NCI-H128 (cell line): ENCODE data around the gene NAALADL1.

Experiments
- DNase-seq: peaks from one replicate; lab custom pipeline; 2025; ENCODE audit not compliant: unreplicated experiment; lab: John Stamatoyannopoulos, UW

The NAALADL1 gene, protein sequence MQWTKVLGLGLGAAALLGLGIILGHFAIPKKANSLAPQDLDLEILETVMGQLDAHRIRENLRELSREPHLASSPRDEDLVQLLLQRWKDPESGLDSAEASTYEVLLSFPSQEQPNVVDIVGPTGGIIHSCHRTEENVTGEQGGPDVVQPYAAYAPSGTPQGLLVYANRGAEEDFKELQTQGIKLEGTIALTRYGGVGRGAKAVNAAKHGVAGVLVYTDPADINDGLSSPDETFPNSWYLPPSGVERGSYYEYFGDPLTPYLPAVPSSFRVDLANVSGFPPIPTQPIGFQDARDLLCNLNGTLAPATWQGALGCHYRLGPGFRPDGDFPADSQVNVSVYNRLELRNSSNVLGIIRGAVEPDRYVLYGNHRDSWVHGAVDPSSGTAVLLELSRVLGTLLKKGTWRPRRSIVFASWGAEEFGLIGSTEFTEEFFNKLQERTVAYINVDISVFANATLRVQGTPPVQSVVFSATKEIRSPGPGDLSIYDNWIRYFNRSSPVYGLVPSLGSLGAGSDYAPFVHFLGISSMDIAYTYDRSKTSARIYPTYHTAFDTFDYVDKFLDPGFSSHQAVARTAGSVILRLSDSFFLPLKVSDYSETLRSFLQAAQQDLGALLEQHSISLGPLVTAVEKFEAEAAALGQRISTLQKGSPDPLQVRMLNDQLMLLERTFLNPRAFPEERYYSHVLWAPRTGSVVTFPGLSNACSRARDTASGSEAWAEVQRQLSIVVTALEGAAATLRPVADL

DNA sequence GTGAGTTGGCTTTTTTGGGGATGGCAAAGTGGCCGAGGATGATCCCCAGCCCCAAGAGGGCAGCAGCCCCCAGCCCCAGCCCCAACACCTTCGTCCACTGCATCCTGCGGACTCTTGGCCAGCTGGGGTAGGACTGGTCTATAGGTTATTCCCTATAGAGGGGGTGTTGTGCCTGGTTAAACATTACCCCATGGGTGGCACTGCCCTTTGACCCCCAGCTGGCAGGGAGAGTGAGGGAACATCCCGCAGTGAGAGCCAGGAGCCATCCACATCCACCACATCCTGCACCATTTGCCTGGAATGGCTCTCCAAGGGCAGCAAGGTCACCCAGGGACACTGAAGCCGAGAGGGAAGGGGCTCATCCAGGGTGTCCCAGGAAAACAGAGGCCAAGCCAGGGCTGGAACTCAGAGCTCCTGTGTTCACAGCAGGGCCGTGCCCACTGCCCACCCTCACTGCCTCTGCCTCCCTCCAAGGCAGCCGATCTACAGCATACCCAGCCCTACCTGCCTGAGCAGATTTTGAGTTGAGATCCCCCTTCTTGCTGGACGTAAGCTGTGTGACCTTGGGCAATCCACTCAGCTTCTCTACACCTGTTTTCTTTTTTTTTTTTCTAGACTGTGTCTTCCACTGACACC is at the start of gene NAALADL1:
NAALADL1 (minus strand) TSS at position 135 of the 636 bp plus-strand sequence; CDS start at position 103, 32 bp downstream.
- no peak for DNase-seq

DNA sequence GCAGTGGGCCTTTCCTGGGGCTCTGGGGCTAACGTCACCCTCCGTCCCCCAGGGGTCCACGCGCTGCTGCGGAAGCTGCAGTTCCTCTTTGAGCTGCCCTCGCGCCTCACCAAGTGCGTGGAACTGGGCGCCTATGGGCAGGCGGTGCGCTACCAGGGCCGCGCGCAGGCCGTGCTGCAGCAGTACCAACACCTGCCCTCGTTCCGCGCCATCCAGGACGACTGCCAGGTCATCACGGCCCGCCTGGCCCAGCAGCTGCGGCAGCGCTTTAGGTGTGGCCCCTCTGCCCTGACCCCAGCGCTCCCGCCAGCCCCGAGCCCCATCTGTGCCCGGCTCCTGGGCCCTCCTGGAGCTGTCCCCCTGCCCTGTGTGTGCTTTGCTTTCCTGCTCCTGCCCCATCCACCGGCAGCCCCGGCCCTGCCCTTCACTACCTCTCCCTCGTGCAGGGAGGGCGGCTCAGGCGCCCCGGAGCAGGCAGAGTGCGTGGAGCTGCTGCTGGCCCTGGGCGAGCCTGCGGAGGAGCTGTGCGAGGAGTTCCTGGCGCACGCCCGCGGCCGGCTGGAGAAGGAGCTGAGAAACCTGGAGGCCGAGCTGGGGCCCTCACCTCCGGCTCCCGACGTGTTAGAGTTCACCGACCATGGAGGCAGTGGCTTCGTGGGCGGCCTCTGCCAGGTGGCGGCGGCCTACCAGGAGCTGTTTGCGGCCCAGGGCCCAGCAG is 49.6 kb upstream of the NAALADL1 start:
- DNase-seq: no peak

DNA sequence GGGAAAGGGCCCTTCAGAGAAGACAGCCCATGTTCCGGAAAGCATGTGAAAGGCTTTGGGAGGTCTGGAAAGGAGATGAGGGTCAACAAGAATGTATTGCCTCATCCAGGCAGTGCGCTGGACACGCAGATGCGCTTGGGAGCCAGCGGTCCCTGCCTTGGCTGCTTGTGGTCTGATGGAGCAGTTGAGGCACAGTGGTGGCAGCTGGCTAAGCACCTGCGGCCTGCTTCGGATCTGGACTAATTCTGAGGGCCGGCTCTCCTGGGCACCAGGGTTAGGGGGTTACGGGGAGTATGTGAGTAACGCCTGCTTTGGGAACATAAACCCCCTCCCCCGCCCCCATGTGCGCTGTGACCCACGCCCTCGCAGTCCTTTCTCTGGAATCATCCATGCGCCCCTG is 48.7 kb upstream of the NAALADL1 start:
- DNase-seq: no peak

DNA sequence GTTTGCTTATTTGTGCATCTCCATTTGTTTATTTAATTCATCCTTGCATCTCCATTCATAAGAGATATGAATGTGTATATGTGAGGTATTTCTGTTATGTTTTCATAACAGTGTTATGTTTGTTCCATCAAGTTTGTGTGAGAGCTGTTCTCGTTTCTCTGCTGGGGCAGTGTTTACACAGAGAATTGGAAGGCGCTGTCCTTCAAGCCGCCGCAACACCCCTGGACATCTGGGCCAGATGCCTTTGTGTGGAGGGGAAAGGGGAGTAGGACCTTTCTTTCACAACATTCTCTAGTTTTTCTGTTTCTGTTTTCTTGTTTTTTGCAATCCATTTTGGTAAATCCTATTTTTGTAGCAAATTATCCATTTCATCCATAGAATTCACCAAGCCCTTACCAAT is 46.3 kb upstream of the NAALADL1 start:
- no peak for DNase-seq

DNA sequence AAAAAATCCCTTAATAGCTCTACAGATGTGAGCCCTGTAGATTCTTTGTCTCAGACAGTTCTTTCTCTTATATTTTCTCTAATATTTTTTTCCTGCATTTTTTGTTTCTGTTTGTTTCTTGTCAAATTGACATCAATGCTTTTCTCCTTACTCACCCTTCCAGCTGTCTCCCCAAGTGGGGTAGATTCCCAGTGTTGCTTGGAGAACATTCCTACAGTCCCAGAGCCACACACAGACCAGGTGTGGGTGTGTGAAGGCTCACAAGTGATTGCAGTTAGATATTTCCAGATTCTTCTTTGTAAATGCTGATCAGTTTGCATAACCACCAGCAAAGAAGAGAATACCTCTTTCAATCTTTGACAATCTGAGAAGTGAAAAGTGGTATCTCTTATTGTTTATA is 45.1 kb upstream of the NAALADL1 start:
- no peak for DNase-seq

DNA sequence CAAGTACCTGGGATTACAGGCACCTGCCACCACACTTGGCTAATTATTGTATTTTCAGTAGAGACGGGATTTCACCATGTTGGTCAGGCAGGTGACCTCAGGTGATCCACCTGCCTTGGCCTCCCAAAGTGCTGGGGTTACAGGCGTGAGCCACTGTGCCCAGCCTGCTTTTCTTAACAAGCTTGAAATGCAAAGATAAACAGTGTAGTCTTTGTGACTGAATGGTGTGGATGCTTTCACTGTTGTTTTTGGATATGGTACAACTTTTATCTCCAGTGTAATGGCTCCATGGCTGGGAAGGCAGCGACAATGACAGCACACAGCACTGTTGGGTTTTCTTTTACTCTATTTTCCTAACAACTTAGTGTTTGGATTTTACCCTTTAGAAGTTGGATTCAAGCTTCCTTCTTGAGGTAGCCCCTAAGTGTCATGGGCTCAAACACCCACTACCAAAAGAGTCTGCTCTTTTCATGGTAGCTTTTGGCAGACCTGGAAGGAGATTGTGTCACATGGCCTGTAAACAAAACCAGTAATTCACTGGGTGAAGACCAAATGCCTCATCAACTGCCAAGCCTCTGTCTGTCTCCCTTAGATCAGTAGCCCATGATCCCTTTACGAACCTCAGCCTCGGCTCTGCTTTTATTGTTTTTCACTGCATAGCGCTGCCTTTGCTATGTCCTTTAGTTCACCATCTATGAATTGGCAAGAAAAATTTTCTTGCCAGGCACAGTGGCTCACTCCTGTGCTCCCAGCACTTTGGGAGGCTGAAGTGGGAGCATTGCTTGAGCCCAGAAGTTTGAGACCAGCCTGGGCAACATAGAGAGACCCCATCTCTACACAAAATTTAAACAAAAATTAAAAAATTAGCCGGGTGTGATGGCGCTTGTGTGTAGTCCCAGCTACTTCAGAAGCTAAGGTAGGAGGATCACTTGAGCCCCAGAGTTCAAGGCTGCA is 44.1 kb upstream of the NAALADL1 start:
- no peak for DNase-seq

DNA sequence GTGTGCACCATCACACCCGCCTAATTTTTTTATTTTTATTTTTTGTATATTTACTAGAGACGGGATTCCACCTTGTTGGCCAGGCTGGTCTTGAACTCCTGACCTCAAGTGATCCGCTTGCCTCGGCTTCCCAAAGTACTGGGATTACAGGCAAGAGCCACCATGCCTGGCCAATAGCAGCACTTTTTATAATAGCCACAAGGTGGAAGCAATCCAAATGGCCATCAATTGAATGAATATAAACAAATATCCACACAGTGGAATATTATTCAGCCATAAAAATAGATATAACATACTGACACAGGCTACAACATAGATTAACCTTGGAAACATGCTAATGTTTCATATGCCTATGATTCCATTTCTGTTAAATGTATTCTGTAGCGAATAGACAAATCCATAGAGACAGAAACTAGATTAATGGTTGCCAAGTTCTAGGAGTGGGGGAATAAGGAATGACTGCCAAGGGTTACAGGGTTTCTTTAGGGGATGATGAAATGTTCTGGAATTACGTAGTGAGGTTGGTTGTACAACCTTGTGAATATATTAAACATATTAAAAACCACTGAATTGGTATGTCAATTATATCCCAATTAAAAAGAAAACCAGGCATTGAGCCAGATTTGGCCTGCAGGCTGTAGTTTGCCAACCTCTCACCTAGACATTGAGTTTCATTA is 42.5 kb upstream of the NAALADL1 start:
- DNase-seq: no peak

DNA sequence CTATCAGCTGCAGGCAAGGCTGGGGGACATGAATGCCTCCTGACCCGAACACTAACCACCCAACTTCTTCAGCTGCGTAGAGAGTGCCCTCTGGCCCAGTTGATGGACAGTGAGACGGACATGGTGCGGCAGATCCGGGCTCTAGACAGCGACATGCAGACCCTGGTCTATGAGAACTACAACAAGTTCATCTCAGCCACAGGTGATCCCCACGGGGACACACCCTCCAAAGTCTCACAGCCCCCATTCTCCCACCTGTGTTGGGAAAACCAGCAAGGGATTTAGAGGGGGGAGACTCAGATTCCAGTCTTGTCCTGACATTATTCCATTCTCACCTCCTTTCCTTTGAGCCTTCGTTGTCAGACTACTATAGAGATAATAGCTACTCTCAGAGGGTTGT is 38.6 kb upstream of the NAALADL1 start:
- DNase-seq: no peak

DNA sequence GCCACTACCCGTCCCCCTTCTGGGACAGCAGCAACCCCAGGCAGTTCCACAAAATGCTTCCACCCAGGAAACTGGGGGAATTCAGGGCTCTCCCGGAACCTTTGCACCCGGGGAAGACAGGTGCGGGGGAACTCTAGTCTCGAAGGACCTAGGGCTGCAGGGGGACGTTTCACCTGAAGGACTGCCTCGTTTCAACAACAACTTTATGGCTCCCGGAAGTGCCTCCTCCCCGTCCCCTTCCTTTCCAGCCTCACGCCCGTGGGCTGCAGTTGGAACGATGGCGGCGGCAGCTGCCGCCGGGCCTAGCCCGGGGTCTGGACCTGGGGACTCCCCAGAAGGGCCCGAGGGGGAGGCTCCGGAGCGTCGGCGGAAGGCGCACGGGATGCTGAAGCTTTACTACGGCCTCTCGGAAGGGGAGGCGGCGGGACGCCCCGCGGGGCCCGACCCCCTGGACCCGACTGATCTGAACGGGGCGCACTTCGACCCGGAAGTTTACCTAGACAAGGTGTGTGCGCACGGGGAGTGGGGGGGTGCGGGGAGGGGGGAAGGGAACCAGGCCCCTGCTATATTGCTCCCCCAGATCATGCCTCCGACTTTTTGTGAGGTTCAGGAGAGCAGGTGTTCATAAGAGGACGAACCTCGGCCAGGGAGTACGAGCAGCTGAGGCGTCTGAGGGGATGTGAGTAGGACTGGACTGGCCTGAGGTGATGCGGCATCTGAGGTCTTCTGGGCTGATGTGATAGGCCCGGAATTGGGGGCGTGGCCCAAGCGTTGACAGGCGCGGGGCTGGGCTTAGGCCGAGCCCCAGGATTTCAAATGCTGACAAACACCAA is 37.8 kb upstream of the NAALADL1 start, which contains the start of gene VPS51:
VPS51 (plus strand) TSS at position 241 of the 833 bp plus-strand sequence; CDS start at position 278, 37 bp downstream.
- DNase-seq: peak; percentile 94

DNA sequence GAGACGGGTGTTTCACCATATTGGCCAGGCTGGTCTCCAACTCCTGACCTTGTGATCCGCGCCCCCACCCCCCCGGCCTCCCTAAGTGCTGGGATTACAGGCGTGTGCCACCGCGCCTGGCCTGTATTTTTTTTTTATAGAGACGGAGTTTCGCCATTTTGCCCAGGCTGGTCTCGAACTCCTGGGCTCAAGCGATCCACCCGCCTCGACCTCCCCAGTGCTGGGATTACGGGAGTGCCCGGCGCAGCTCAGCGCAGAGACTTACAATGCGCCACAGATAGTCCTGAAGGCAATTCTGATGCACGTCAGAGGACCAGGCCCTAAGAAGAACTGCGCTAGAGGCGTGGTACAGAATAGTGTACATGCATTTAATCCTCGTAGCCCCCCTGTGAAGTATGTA is 37.1 kb upstream of the NAALADL1 start:
- no peak for DNase-seq

DNA sequence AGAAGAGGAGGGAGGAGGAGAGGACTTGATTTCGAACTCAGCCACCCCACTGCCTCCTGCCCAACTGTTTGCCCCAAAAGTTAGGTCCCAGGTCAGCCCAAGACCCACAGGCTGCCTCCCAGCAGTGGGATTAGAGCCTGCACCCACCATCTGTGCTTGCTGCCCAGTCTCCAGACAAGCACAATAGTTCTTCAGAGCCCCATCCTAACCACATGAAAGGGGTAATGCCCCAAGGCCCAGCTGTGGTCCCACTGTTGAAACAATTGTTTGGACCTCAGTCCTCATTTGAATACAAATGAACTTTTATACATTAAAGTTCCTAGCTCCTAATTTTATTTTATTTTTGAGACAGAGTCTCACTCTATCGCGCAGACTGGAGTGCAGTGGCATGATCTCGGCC is 32.3 kb upstream of the NAALADL1 start:
- DNase-seq: no peak

DNA sequence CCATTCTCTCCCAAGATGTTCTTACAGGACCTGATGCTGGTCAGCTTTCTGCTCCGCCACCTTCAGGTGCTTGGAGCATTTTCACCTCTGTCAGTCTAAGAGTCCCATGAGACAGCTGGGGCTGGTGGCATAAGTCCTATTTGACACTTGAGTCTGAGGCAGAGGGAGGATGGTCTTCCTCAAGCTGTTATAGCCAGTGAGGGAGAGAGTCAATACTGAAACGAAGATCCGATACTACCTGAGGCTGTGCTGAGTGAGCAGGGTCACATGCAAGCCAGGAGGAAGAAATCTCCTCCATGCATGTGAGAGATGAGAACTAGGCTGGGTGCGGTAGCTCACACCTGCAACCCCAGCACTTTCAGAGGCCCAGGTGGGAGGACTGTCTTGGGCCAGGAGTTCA is 31.3 kb upstream of the NAALADL1 start:
- DNase-seq: no peak

DNA sequence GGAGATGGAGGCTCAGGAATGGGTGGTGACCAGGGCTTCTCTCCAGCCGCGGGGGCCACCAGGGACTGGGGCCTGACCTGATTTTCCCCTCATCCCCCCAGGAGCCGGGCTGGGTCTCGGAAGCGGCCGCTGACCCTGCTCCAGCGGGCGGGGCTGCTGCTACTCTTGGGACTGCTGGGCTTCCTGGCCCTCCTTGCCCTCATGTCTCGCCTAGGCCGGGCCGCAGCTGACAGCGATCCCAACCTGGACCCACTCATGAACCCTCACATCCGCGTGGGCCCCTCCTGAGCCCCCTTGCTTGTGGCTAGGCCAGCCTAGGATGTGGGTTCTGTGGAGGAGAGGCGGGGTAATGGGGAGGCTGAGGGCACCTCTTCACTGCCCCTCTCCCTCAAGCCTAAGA is 29.5 kb upstream of the NAALADL1 start:
- DNase-seq: no peak

DNA sequence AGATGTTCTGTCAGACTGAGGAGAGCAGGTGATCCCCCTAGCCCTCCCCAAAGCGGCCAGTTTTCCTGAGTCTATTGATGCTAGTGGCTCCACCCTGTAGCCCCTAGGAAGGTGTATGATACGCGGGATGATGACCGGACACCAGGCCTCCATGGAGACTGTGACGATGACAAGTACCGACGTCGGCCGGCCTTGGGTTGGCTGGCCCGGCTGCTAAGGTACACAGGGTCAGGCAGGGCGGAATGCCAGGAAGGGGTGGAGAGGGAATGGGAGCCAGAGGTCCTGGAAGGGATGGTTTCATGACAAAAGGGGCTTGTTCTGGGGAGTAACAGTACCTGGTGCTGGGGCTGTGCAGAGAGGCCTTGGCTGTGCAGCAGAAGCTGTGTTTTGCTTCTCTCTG is 28.9 kb upstream of the NAALADL1 start:
- DNase-seq: no peak

DNA sequence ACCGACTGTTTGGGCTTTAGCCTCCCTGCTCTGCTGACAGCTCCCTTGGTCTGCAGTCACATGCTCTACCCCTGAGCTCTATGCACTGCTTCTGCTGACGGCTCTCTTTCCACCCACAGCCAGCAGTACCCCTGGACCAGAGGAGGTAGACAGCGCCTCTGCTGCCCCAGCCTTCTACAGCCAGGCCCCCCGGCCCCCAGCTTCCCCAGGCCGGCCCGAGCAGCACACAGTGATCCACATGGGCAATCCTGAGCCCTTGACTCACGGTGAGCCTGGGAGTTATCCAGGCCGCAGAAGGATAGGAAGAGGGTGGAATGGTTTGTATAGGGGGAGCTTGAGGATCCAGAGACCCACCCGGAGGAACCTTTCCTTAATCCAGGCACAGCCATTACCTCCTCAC is 28.5 kb upstream of the NAALADL1 start:
- no peak for DNase-seq

DNA sequence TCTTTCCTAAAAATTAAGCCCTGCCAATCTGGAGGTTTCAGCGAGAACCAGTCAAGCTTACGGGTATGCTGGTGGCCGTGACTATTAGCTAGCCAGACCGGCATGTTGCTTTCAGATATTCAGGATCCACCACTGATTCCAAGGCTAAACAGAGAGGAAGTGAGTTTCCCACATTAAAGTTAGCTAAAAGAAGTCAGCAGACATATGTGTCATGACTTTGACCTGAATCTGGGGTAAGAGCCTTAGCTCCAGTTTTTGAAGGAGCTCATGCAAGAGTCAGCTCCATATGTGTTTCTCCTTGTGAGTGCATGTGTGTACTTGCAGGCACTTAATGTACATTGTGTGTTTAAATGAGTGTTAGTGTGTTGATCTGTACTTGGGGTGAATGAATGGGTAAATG is 27.1 kb upstream of the NAALADL1 start:
- no peak for DNase-seq

DNA sequence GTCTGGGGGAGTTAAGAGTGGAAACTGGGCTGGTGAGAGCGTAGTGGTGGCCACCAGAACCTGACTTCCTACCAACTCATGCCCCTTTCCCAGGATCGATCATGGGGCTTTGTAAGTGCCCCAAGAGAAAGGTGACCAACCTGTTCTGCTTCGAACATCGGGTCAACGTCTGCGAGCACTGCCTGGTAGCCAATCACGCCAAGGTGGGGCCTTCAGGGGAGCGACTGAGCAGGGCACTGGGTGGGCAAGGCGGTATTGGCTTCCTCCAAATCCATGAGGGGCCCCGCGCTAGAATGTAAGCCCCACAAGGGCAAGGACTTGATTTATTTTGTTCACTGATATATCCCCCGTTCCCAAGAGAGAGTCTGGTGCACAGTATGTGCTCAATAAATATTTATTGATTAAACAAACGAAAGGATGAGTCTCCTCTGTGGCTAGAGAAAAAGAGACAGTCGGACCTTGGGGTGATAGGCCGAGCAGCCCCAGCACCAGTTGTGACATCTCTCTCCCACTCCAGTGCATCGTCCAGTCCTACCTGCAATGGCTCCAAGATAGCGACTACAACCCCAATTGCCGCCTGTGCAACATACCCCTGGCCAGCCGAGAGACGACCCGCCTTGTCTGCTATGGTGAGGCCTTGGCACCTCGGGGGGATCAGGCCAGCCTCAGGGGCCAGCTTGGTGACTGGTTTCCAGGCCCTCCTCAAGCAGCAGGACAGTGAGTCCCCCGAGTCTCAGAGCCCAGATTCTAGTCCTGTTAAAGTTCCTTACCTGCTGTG is 26.4 kb upstream of the NAALADL1 start:
- no peak for DNase-seq
